ENCODE measurements around the gene POU4F2. TPM values are rescaled to one million over a fixed set of nuclear protein-coding genes. Genes with fewer than 3 reads are reported as not detected.

Gene POU4F2
- total and polyA plus RNA-seq, 9 donors, result not detected

- Histone ChIP-seq H3K4me1 (ENCODE audit: insufficient read depth) (peaks cover 2% of the 10 kb centered on the region), H3K27me3 (peaks cover 2% of the 10 kb centered on the region), H3K9me3 (no peaks in the 10 kb centered on the region), H3K27ac (no peak overlapping the region), H3K36me3 (no peaks in the 10 kb centered on the region), H3K4me3 (no peak overlapping the region)
- 7 to 8% (median 8%) methylated on average over 6 of the region's 6 CpGs for WGBS, 3 donors
- intact Hi-C loops (cut with DNase I), result no loop called here
- TF ChIP-seq, protein P1, sequence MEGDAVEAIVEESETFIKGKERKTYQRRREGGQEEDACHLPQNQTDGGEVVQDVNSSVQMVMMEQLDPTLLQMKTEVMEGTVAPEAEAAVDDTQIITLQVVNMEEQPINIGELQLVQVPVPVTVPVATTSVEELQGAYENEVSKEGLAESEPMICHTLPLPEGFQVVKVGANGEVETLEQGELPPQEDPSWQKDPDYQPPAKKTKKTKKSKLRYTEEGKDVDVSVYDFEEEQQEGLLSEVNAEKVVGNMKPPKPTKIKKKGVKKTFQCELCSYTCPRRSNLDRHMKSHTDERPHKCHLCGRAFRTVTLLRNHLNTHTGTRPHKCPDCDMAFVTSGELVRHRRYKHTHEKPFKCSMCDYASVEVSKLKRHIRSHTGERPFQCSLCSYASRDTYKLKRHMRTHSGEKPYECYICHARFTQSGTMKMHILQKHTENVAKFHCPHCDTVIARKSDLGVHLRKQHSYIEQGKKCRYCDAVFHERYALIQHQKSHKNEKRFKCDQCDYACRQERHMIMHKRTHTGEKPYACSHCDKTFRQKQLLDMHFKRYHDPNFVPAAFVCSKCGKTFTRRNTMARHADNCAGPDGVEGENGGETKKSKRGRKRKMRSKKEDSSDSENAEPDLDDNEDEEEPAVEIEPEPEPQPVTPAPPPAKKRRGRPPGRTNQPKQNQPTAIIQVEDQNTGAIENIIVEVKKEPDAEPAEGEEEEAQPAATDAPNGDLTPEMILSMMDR (IDR thresholded peaks at IDR 0.05), result no peak
- no peak for TF ChIP-seq POLR2A (IDR thresholded peaks at IDR 0.05)
- TF ChIP-seq EP300 (IDR thresholded peaks at IDR 0.05), result no peak
- DNase-seq, result no peak
These were observed 5.2 kb downstream of the POU4F2 start for GRCh38 chr4:146643812-146644401.

DNA sequence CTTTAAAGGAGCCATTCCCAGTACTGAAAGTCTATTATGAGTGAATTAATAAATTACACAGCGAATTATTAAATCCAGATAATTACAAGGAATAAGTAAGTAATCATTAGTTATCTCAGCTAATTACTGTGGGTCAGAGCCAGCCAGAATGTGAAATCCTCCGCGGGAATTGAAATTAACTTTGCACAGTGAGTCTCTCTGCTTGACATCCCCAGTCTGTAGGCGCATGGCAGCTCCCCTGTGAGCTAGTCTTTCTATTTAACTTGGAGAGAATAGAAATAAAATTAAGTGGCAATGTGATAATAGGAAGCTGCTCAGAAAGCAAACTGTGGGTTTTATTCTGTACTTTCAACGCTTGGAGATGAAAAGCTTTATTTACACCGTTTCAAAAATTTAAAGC is 7.2 kb downstream of the POU4F2 start:
- TF ChIP-seq, protein P1 (IDR thresholded peaks at IDR 0.05), result no peak
- TF ChIP-seq POLR2A (IDR thresholded peaks at IDR 0.05), result no peak
- DNase-seq, result no peak
- Histone ChIP-seq H3K36me3 (no peaks in the 10 kb centered on the region), H3K27me3 (no peaks in the 10 kb centered on the region), H3K4me1 (ENCODE audit: insufficient read depth) (no peaks in the 10 kb centered on the region), H3K4me3 (no peak overlapping the region), H3K9me3 (no peaks in the 10 kb centered on the region), H3K27ac (no peak overlapping the region)
- 4 to 7% (median 5%) methylated on average over 6 of the region's 6 CpGs for WGBS, 3 donors
- intact Hi-C loops (cut with DNase I), result no loop called here

GRCh38 chr4:146646593-146647325 is 8.1 kb downstream of the POU4F2 start:
- H3K27ac ChIP-seq, result no peak overlapping the region
- H3K4me1 ChIP-seq (ENCODE audit: insufficient read depth), result no peaks in the 10 kb centered on the region
- no peak overlapping the region for H3K4me3 ChIP-seq
- H3K36me3 ChIP-seq, result no peaks in the 10 kb centered on the region
- no peaks in the 10 kb centered on the region for H3K27me3 ChIP-seq
- 5 to 12% (median 8%) methylated on average over 13 of the region's 13 CpGs for WGBS, 3 donors
- TF ChIP-seq, protein P1 (IDR thresholded peaks at IDR 0.05), result no peak
- TF ChIP-seq EP300 (IDR thresholded peaks at IDR 0.05) (no peak), POLR2A (IDR thresholded peaks at IDR 0.05) (no peak)
- no peaks in the 10 kb centered on the region for H3K9me3 ChIP-seq
- intact Hi-C loops (cut with DNase I), result no loop called here
- DNase-seq, result no peak

GRCh38 chr4:146647615-146648460 is 9.1 kb downstream of the POU4F2 start:
- intact Hi-C loops (cut with DNase I), result no loop called here
- no peak overlapping the region for H3K27ac ChIP-seq
- DNase-seq, result no peak
- no peaks in the 10 kb centered on the region for H3K27me3 ChIP-seq
- no peak overlapping the region for H3K4me3 ChIP-seq
- H3K4me1 ChIP-seq (ENCODE audit: insufficient read depth), result no peaks in the 10 kb centered on the region
- no peaks in the 10 kb centered on the region for H3K9me3 ChIP-seq
- WGBS, 3 donors, result 1 to 2% (median 1%) methylated on average over 46 of the region's 46 CpGs
- H3K36me3 ChIP-seq, result no peaks in the 10 kb centered on the region
- no peak for TF ChIP-seq EP300 (IDR thresholded peaks at IDR 0.05)
- TF ChIP-seq, protein P1 (IDR thresholded peaks at IDR 0.05), result no peak
- TF ChIP-seq POLR2A (IDR thresholded peaks at IDR 0.05), result no peak

Measured in ovary (tissue), 9 donors.